Erythroblast (primary cell): ENCODE measurements around the gene AK2.

Source experiments
- GATA1 ChIP-seq: IDR thresholded peaks from 2 replicates; pipeline ENCODE4 v1.6.1; 2011; ENCODE audit warnings: low read depth, mild to moderate bottlenecking, control low read depth, low read length, moderate library complexity
- POLR2A ChIP-seq: IDR thresholded peaks from 2 replicates; pipeline ENCODE4 v1.6.1; 2011; ENCODE audit warnings: mild to moderate bottlenecking, low read length

DNA sequence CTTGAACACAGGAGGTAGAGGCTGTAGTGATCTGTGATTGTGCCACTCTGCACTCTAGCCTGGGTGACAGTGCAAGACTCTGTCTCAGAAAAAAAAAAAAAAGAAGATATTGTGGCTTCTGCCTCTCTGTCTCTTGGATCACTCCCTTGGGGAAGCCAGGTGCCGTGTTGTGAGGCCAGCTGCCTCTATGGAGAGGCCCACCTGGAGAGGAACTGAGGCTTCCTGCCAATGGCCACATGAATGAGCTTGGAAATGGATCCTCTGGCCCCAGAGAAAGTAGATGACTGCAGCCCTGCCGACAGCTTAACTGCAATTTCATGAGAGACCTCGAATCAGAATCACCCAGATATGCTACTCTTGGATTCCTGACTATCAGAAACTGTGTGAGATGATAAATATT is 19.7 kb upstream of the AK2 start:
- TF ChIP-seq POLR2A (no peak), GATA1 (no peak)
